ENCODE measurements around the gene RERE.

The RERE gene

DNA sequence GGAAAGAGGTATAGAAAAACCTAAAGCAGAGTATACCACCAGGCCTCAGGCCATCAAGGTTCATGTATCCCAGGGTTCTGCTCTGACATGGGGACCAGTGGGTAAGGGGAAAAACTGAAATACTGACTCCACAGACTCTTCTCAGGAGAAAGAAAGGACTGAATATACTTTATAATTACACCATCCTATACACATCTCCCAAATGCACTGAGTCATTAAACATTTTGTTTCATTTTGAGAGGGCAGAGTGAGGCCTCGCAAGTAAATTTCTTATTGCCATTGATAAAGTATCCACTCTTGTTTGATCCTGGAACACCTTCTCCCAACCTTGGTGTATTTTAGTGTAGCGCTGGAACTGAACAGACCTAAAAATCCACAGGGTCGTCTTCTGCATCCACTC, 251.6 kb downstream of the RERE start:
- Histone ChIP-seq H3K27me3 (ENCODE audit: low read length) (no peaks in the 10 kb centered on the region), H3K9ac (ENCODE audit: low read length) (no peak overlapping the region), H3K4me3 (ENCODE audit: insufficient read depth, low read length, poor library complexity, severe bottlenecking) (no peak overlapping the region), H3K27ac (ENCODE audit: low read depth, low read length) (no peak overlapping the region), H2AFZ (ENCODE audit: low read depth, low read length, severe bottlenecking) (no peak overlapping the region), H3K4me2 (ENCODE audit: low read depth, low read length, poor library complexity, severe bottlenecking) (no peak overlapping the region), H3K36me3 (ENCODE audit: low read length) (no peaks in the 10 kb centered on the region), H3F3A (ENCODE audit: insufficient read depth) (no peaks in the 10 kb centered on the region), H4K20me1 (ENCODE audit: low read depth, low read length) (no peaks in the 10 kb centered on the region), H3K79me2 (ENCODE audit: insufficient read depth, low read length) (no peaks in the 10 kb centered on the region), H3K9me2 (replicated peaks; ENCODE audit: insufficient read depth, low read length) (no peaks in the 10 kb centered on the region), H3K9me3 (ENCODE audit: insufficient read depth, low read length) (no peaks in the 10 kb centered on the region)
- TF ChIP-seq EZH2phosphoT487 (conservative IDR thresholded peaks at IDR 0.05; ENCODE audit: low read length) (no peak), CTCF (IDR thresholded peaks at IDR 0.05; ENCODE audit: insufficient read depth, low read length, poor library complexity, severe bottlenecking) (no peak)

DNA sequence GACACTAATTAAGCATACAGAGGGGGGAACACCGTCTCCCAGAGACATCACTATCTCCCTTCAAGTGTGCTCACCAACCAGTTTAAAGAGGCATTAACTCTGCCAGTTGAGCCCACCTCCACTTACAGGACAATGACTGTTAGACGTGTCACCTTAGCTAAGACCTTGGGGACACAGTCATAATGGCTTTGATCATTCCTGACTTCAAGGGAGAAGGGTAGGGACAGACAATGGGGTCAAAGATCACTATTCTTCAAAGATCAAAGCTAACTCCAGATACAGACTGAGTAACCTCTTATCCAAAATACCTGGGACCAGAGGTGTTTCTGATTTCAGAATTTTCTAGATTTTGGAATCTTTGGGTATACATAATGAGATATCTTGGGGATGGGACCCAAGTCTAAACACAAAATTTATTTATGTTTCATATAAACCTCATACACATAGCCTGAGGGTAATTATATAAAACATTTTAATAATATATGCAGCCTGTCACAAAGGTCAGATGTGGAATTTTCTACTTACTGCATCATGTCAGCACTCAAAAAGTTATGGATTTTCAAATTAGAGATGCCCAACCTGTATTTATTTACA, 253.4 kb downstream of the RERE start:
- no peak overlapping the region for H3K4me2 ChIP-seq (ENCODE audit: low read depth, low read length, poor library complexity, severe bottlenecking)
- TF ChIP-seq EZH2phosphoT487 (conservative IDR thresholded peaks at IDR 0.05; ENCODE audit: low read length), result no peak
- no peak for TF ChIP-seq CTCF (IDR thresholded peaks at IDR 0.05; ENCODE audit: insufficient read depth, low read length, poor library complexity, severe bottlenecking)

DNA sequence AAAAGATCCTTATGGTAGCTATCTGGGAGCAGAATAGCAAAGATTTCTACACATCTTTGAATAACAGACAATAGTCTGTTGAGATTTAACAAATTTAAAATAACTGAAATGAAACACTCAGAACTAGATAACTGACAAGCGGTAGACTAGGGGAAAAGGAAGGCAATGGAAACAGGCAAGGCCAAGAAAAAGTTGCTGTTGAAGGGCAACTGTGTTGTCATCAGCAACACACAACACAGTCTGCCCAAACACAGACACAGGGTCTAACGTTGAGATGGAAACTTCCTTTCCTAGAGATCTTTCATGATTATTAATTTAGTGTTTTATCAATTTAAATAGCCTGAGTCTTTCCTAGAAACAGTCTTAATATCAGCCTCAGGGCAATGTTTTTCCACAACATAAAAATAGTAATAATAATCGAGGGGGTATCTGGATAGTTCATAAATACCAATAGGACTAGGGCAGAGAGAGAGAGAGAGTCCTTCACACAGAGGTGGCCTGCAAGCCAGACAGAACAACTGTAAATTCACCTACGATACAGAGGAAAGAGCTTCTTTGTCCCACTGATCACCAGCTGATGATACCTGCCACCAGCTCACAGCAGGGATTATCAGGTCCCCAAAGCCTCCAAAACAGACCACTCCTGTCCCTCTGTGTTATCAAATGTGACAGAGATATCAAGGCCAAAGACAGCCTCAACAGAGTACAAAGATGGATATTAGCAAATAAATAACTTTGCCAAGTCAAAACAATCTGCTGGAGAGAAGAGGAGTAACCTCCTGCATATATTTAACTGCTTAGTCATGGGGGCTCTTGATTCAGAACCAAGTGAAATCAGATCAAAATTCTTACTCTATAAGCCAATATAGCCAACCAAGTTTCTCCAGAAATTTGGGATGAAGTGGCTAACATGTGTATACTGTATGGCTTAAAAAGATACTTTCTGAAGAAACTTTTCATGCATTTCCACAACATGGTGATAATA, 254.3 kb downstream of the RERE start:
- no peaks in the 10 kb centered on the region for H4K20me1 ChIP-seq (ENCODE audit: low read depth, low read length)
- H3K79me2 ChIP-seq (ENCODE audit: insufficient read depth, low read length), result no peaks in the 10 kb centered on the region
- no peaks in the 10 kb centered on the region for H3K27me3 ChIP-seq (ENCODE audit: low read length)
- TF ChIP-seq EZH2phosphoT487 (conservative IDR thresholded peaks at IDR 0.05; ENCODE audit: low read length) (no peak), CTCF (IDR thresholded peaks at IDR 0.05; ENCODE audit: insufficient read depth, low read length, poor library complexity, severe bottlenecking) (no peak)
- H3K9ac ChIP-seq (ENCODE audit: low read length), result no peak overlapping the region
- H3K36me3 ChIP-seq (ENCODE audit: low read length), result no peaks in the 10 kb centered on the region
- H3K4me3 ChIP-seq (ENCODE audit: insufficient read depth, low read length, poor library complexity, severe bottlenecking), result no peak overlapping the region
- H3K27ac ChIP-seq (ENCODE audit: low read depth, low read length), result no peak overlapping the region
- no peaks in the 10 kb centered on the region for H3K9me3 ChIP-seq (ENCODE audit: insufficient read depth, low read length)
- no peak overlapping the region for H3K4me2 ChIP-seq (ENCODE audit: low read depth, low read length, poor library complexity, severe bottlenecking)
- no peaks in the 10 kb centered on the region for H3K9me2 ChIP-seq (replicated peaks; ENCODE audit: insufficient read depth, low read length)
- no peak overlapping the region for H2AFZ ChIP-seq (ENCODE audit: low read depth, low read length, severe bottlenecking)
- no peaks in the 10 kb centered on the region for H3F3A ChIP-seq (ENCODE audit: insufficient read depth)

More for the DNA sequence above, 253.4 kb downstream of the RERE start:
- Histone ChIP-seq H3K9me2 (replicated peaks; ENCODE audit: insufficient read depth, low read length) (no peaks in the 10 kb centered on the region), H3K9ac (ENCODE audit: low read length) (no peak overlapping the region), H3K79me2 (ENCODE audit: insufficient read depth, low read length) (no peaks in the 10 kb centered on the region), H4K20me1 (ENCODE audit: low read depth, low read length) (no peaks in the 10 kb centered on the region), H3K4me3 (ENCODE audit: insufficient read depth, low read length, poor library complexity, severe bottlenecking) (no peak overlapping the region), H3K27ac (ENCODE audit: low read depth, low read length) (no peak overlapping the region), H2AFZ (ENCODE audit: low read depth, low read length, severe bottlenecking) (no peak overlapping the region), H3F3A (ENCODE audit: insufficient read depth) (no peaks in the 10 kb centered on the region), H3K9me3 (ENCODE audit: insufficient read depth, low read length) (no peaks in the 10 kb centered on the region), H3K36me3 (ENCODE audit: low read length) (no peaks in the 10 kb centered on the region), H3K27me3 (ENCODE audit: low read length) (no peaks in the 10 kb centered on the region)

All from SU-DHL-6 (cell line).